ENCODE results near the gene C11orf54. TPM values are rescaled to one million over a fixed set of nuclear protein-coding genes. Genes with fewer than 3 reads are reported as not detected.

C11orf54 gene
- polyA plus RNA-seq, 3 donors = 8.3 to 23.6 (median 14.1) TPM

DNA sequence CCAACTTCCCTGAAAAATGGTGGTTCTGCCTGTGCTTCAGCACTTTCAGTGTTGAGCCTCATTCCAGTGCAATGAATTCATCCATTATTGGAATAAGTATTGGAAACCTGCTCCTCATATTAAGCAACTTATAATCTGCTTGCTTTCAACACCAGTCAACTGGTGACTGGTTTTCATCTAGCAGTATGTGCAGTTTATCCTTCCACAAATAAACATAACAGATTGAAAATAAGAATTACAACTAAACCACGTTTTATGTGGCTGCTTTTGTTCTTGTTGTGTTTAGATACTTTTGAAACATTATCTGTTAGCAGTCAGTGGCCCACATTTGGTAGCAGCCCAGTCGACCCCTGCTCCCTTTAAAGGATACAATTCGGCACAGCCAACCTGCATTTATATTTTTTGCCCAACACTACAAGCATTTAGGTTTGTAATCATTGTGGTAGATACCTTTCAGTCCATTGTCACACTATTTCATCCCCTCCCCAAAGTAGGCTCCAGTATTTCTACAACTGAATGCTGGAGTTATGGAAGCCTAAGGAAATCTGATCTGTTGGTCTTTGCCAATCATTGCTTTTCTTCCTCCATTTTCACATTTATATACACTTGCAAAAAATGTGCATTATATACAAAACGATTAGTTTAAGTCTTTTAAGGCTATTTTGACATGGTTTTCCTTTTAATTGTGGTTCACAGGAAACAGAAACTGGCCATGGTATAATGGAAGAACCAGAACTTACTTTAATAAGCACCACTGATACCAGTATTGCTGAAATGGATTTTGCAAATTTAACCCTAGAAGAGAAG, 13.3 kb upstream of the C11orf54 start:
- intact Hi-C loops (cut with micrococcal nuclease) = no loop called here
- no peak overlapping the region for H3K9ac ChIP-seq (ENCODE audit: insufficient read depth, low read length, poor library complexity, severe bottlenecking)
- H3K27ac ChIP-seq (ENCODE audit: low read depth in 1 of 2, low read length in 2 of 2) = peak overlapping the region in 1 of 2 donors; percentile 18
- no peak for DNase-seq
- Mint-ChIP-seq H3K4me1 (no peaks in the 10 kb centered on the region), H3K27me3 (ENCODE audit: low read depth in 3 of 3) (no peaks in the 10 kb centered on the region), H3K36me3 (peaks cover 62 to 85% of the 10 kb centered on the region in 2 donors), H3K4me3 (no peak overlapping the region), H3K27ac (peak overlapping the region in 2 of 7 donors; percentile 25 to 32), H3K9me3 (no peaks in the 10 kb centered on the region)
- no CpG with 5 or more reads among the region's 4 CpGs for WGBS (ENCODE audit: insufficient coverage)
- H2AFZ ChIP-seq (ENCODE audit: insufficient read depth, low read depth, low read length, poor library complexity, severe bottlenecking) = no peak overlapping the region
- H3K4me1 ChIP-seq (ENCODE audit: control insufficient read depth in 1 of 2, insufficient read depth in 2 of 2, low read length in 2 of 2) = no peaks in the 10 kb centered on the region
- no peak overlapping the region for H3K4me3 ChIP-seq (replicated peaks in 1 of 3; ENCODE audit: low read depth in 2 of 3, low read length in 3 of 3)
- peaks cover 82 to 99% of the 10 kb centered on the region in 2 donors for H3K36me3 ChIP-seq (replicated peaks in 1 of 2; ENCODE audit: control insufficient read depth in 1 of 2, insufficient read depth in 2 of 2, low read length in 2 of 2)
- H3K4me2 ChIP-seq (replicated peaks; ENCODE audit: extremely low read depth, low read length, poor library complexity, severe bottlenecking) = no peak overlapping the region
- H3K79me2 ChIP-seq (ENCODE audit: insufficient read depth, low read length) = no peaks in the 10 kb centered on the region
- no peaks in the 10 kb centered on the region for H3K27me3 ChIP-seq (ENCODE audit: control insufficient read depth in 2 of 2, insufficient read depth in 2 of 2, low read length in 2 of 2)
- TF ChIP-seq CTCF (IDR thresholded peaks at IDR 0.05) = no peak
- no peaks in the 10 kb centered on the region for H3K9me3 ChIP-seq (replicated peaks in 1 of 2; ENCODE audit: control insufficient read depth in 1 of 2, insufficient read depth in 1 of 2, low read length in 2 of 2)
- H4K20me1 ChIP-seq (ENCODE audit: insufficient read depth, low read length) = peaks cover 31% of the 10 kb centered on the region

- H3K79me2 ChIP-seq (ENCODE audit: insufficient read depth, low read length) = no peaks in the 10 kb centered on the region
- H3K36me3 ChIP-seq (replicated peaks in 1 of 2; ENCODE audit: control insufficient read depth in 1 of 2, insufficient read depth in 2 of 2, low read length in 2 of 2) = peaks cover 84 to 99% of the 10 kb centered on the region in 2 donors
- no peak overlapping the region for H3K27ac ChIP-seq (ENCODE audit: low read depth in 1 of 2, low read length in 2 of 2)
- no peaks in the 10 kb centered on the region for H3K27me3 ChIP-seq (ENCODE audit: control insufficient read depth in 2 of 2, insufficient read depth in 2 of 2, low read length in 2 of 2)
- no peaks in the 10 kb centered on the region for H3K4me1 ChIP-seq (ENCODE audit: control insufficient read depth in 1 of 2, insufficient read depth in 2 of 2, low read length in 2 of 2)
- Mint-ChIP-seq H3K9me3 (no peaks in the 10 kb centered on the region), H3K4me1 (no peaks in the 10 kb centered on the region), H3K27me3 (ENCODE audit: low read depth in 3 of 3) (no peaks in the 10 kb centered on the region), H3K27ac (no peak overlapping the region), H3K4me3 (no peak overlapping the region), H3K36me3 (peaks cover 64 to 86% of the 10 kb centered on the region in 2 donors)
- H3K4me2 ChIP-seq (replicated peaks; ENCODE audit: extremely low read depth, low read length, poor library complexity, severe bottlenecking) = no peak overlapping the region
- no peaks in the 10 kb centered on the region for H3K9me3 ChIP-seq (replicated peaks in 1 of 2; ENCODE audit: control insufficient read depth in 1 of 2, insufficient read depth in 1 of 2, low read length in 2 of 2)
- H3K4me3 ChIP-seq (replicated peaks in 1 of 3; ENCODE audit: low read depth in 2 of 3, low read length in 3 of 3) = no peak overlapping the region
- DNase-seq = no peak
- WGBS (ENCODE audit: insufficient coverage) = no CpG with 5 or more reads among the region's 2 CpGs
- no peak overlapping the region for H2AFZ ChIP-seq (ENCODE audit: insufficient read depth, low read depth, low read length, poor library complexity, severe bottlenecking)
- H4K20me1 ChIP-seq (ENCODE audit: insufficient read depth, low read length) = peaks cover 37% of the 10 kb centered on the region
- intact Hi-C loops (cut with micrococcal nuclease) = no loop called here
- no peak overlapping the region for H3K9ac ChIP-seq (ENCODE audit: insufficient read depth, low read length, poor library complexity, severe bottlenecking)
- TF ChIP-seq CTCF (IDR thresholded peaks at IDR 0.05) = no peak
Observed at GRCh38 chr11:93728792-93729128, 12.7 kb upstream of the C11orf54 start.

Measured in CD14-positive monocyte (primary cell).